Measurements from ENCODE around the gene DNM2.

The DNM2 gene

GRCh38 chr19:10774893-10775292, 57.0 kb downstream of the DNM2 start:
- Histone ChIP-seq H3K9me3 (ENCODE audit: control insufficient read depth, insufficient read depth, low read depth, low read length) (no peaks in the 10 kb centered on the region), H3K27ac (ENCODE audit: extremely low read depth, low read depth, low read length) (no peak overlapping the region), H3K4me3 (ENCODE audit: low read depth, low read length) (no peak overlapping the region), H3K4me1 (ENCODE audit: control insufficient read depth, insufficient read depth, low read length) (no peaks in the 10 kb centered on the region), H3K36me3 (ENCODE audit: control insufficient read depth in 2 of 2, insufficient read depth in 1 of 2, low read length in 2 of 2) (peaks cover 37 to 74% of the 10 kb centered on the region in 2 experiments)
- TF ChIP-seq ZNF221 (tag by site-specific recombination; IDR thresholded peaks at IDR 0.05; ENCODE audit: borderline replicate concordance) (no peak), PRDM10 (tag by site-specific recombination; IDR thresholded peaks at IDR 0.05) (peak; percentile 51; the same call in 1 of the 2 replicates)
- ChIA-PET CTCF (interaction anchor here (0.7 to 2.1 kb wide), 3 partner anchors 58 to 213 kb away, joined by 4 to 5 read pairs (median 5); partner anchors contain the start of gene DNM2), POLR2A (interaction anchor here (1.1 kb wide), 1 partner anchor 57 kb away, joined by 3 read pairs; the partner anchor contains the start of gene DNM2)

- Histone ChIP-seq H3K36me3 (ENCODE audit: control insufficient read depth in 2 of 2, insufficient read depth in 1 of 2, low read length in 2 of 2) (peaks cover 45 to 85% of the 10 kb centered on the region in 2 experiments), H3K4me1 (ENCODE audit: control insufficient read depth, insufficient read depth, low read length) (no peaks in the 10 kb centered on the region), H3K4me3 (ENCODE audit: low read depth, low read length) (no peak overlapping the region), H3K9me3 (ENCODE audit: control insufficient read depth, insufficient read depth, low read depth, low read length) (no peaks in the 10 kb centered on the region), H3K27ac (ENCODE audit: extremely low read depth, low read depth, low read length) (no peak overlapping the region)
- ChIA-PET CTCF (interaction anchor here (0.7 kb wide), 1 partner anchor 325 kb away, joined by 3 read pairs; no protein-coding TSS in a partner anchor), POLR2A (interaction anchor here (0.6 kb wide), 1 partner anchor 277 kb away, joined by 4 read pairs; no protein-coding TSS in a partner anchor)
- TF ChIP-seq PRDM1 (tag by site-specific recombination; IDR thresholded peaks at IDR 0.05) (peak; percentile 27; the same call in 1 of the 2 replicates), IKZF3 (tag by site-specific recombination; IDR thresholded peaks at IDR 0.05) (no peak)
These were observed 59.2 kb downstream of the DNM2 start for GRCh38 chr19:10776900-10777650.

GRCh38 chr19:10780368-10780767, 62.5 kb downstream of the DNM2 start:
- no peak overlapping the region for H3K4me3 ChIP-seq (ENCODE audit: low read depth, low read length)
- TF ChIP-seq HOXC10 (CRISPR knock-in tag; IDR thresholded peaks at IDR 0.05) (no peak), ZBTB44 (tag by site-specific recombination; IDR thresholded peaks at IDR 0.05) (no peak), ZFP69B (tag by site-specific recombination; IDR thresholded peaks at IDR 0.05) (no peak), ZXDB (tag by site-specific recombination; IDR thresholded peaks at IDR 0.05) (no peak), ZBTB10 (tag by site-specific recombination; IDR thresholded peaks at IDR 0.05) (no peak), ZNF175 (tag by site-specific recombination; IDR thresholded peaks at IDR 0.05) (no peak), HOXA7 (CRISPR knock-in tag; IDR thresholded peaks at IDR 0.05; ENCODE audit: borderline replicate concordance) (no peak)
- POLR2A ChIA-PET, result no interaction called here
- H3K36me3 ChIP-seq (ENCODE audit: control insufficient read depth in 2 of 2, insufficient read depth in 1 of 2, low read length in 2 of 2), result peaks cover 48 to 93% of the 10 kb centered on the region in 2 experiments
- CTCF ChIA-PET, result interaction anchor here (0.6 to 0.7 kb wide), 2 partner anchors 11 to 16 kb away, joined by 3 to 4 read pairs; no protein-coding TSS in a partner anchor
- no peaks in the 10 kb centered on the region for H3K9me3 ChIP-seq (ENCODE audit: control insufficient read depth, insufficient read depth, low read depth, low read length)
- no peak overlapping the region for H3K27ac ChIP-seq (ENCODE audit: extremely low read depth, low read depth, low read length)
- H3K4me1 ChIP-seq (ENCODE audit: control insufficient read depth, insufficient read depth, low read length), result no peaks in the 10 kb centered on the region
